Frontal cortex (tissue), 4 donors: ENCODE data around the gene CCDC93. TPM values are rescaled to one million over a fixed set of nuclear protein-coding genes. Genes with fewer than 3 reads are reported as not detected.
"Not testable (repeated sequence)": the region's sequence is repeated elsewhere in the genome, so short reads cannot be mapped to it uniquely, and the experiment has no call there.

Source experiments
- DNase-seq, 2 donors: peaks; one replicate each; pipeline ENCODE4 v3.0.0; 2012; ENCODE audit warnings: low spot score in 2 of 2
- FAIRE-seq: peaks from 2 replicates; lab custom pipeline; 2012; peaks lifted over from hg19 to GRCh38; lab: Jason Lieb, UNC
- small RNA-seq: library from RNA; depleted of rRNA; stranded (forward); fragments of <200 nt; gene quantifications from one replicate; pipeline ENCODE3, GENCODE V24; 2014
- total RNA-seq: library from RNA; depleted of rRNA; stranded (reverse); fragments of >200 nt; gene quantifications from one replicate; pipeline ENCODE4 v1.2.3, GENCODE V29; 2014
- donor health status: control.
- donor health status: control.
- donor health status: control.

Gene CCDC93
- total RNA-seq, 1 donor from 2014 or later, result 25.7 TPM

DNA sequence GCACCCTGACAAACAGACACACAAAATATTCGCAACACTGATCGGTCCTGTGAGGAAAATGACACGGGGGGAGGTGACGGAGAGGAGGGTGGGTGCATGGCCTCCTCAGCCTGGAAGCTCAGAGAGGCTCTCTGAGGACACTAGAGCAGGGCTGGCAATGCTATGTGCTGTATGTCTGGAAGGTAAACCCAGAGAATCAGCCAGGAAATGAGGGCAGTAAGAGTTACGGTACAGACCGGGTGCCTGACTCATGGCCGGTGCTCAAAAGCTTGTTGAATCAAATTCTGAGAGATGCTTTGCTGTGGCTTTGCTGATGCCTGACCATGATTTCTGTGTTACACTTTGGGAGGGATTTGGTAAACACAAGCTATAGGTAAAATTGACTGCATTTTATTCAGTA lies 81.9 kb downstream of the CCDC93 start:
- DNase-seq (no peak), FAIRE-seq (no peak)

DNA sequence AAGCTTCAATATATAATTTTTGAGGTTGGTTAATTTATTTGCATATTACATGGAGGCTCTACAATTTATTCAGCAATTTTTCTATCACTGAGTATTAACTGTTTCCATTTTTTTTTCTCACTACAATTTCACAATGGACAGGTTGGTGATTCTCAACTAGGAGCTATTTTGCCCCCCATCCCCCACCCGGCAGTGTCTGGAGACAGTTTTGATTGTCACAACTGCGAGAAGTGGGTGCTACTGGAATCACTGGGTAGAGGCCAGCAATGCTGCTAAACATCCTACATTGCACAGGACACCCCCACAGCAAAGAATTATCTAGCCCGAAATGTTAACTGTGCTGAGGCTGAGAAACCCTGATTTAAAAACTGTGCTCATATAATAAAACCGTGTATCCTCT lies 82.6 kb downstream of the CCDC93 start:
- FAIRE-seq (no peak), DNase-seq (no peak)

DNA sequence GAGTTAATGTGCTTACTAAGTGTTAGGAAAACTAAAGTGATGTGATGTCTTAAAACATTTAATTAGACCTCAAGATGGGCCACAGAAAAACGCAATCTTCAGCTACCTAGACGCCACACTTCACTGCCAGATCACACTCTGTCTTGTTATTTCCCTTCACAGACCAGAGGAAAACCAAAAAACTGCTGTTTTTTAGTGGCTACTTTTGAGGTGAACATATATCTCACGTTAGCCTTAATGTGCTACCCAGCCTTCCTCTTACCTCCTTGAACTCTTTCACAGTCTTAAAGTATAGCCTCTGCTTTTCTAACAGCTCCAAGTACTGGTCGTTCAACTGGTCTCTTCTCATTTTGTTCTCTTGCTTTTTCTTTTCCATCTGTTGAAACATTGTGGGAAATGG lies 83.1 kb downstream of the CCDC93 start:
- no peak for FAIRE-seq
- DNase-seq, result no peak

DNA sequence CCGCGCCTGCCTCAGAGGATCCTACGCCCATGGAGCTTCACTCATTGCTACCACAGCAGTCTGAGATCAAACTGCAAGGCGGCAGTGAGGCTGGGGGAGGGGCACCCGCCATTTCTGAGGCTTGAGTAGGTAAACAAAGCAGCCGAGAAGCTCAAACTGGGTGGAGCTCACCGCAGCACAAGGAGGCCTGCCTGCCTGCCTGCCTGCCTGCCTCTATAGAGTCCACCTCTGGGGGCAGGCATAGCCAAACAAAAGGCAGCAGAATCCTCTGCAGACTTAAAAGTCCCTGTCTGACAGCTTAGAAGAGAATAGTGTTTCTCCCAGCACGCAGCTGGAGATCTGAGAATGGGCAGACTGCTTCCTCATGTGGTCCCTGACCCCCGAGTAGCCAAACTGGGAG lies 90.4 kb downstream of the CCDC93 start:
- FAIRE-seq, DNase-seq: not testable (repeated sequence)

DNA sequence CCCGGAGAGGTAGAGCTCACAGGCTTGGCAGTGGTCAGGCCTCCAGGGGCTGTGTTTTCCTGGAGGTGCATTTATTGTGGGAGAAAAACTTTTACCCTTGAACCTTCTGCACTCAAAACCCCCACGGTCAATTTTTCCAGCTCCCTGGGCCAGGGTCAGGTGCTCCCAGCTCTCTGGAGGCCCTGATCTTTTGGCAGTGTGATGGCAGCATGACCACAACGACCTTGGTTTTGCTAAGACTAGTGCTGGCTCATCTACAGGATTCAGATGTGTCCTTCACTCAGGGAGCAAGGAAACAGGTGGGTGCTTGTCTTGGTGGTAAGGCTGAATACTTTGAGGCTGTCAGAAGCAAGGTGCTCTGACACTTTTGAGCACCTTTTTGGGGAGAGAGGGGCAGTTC lies 92.3 kb downstream of the CCDC93 start:
- no peak for DNase-seq
- no peak for FAIRE-seq

DNA sequence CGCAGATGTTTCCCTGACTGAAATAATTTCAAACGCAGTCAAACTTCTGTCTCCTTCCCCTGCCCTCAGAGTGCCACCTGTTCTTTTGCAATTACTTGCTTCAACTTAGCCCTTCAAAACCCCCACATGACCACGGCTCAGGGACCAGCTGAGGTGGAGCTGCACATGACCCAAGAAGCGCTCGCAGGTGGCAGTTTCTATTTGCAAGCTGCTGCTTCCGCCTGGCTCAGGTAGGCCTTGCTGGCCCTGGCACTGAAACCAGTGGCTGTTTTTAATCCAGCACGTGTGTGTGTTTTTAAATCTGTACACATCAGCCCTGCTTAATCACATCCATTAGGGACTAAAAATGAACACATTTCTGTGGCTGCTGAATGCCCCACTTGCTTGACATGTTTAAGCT lies 95.3 kb downstream of the CCDC93 start:
- FAIRE-seq (no peak), DNase-seq (no peak)

DNA sequence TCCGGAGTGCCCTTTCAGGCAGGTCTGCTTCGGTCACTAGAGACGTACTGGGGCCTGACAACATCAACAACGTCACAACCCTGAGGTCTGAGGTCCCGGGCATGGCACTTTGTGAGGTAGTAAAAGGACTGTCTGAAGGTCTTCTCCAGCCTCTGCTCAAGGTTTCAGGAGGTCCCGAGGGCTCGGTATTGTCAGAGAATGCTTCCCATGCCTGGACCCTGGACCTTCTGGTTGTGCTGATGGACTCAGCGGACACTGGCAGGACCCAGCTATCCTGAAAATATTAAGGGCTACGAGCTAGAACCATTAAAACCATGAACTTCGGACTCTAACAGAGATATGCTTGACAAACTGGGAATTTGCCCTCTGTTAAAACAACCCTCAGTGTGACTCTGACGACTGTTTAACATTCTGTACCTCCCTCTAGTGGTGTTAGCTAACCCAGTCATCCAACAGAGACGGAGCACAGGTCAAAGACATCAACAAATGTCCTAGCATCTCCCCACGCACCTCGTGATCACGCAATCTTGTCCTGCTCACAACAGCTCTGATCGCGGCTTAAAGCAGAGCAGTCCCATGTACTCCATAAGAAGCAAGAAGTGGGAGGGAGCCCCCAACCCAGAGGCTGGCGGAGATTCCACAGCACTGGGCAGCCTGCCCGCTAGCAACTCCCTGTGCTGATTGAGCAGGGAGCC lies 96.5 kb downstream of the CCDC93 start:
- DNase-seq (no peak), FAIRE-seq (no peak)

DNA sequence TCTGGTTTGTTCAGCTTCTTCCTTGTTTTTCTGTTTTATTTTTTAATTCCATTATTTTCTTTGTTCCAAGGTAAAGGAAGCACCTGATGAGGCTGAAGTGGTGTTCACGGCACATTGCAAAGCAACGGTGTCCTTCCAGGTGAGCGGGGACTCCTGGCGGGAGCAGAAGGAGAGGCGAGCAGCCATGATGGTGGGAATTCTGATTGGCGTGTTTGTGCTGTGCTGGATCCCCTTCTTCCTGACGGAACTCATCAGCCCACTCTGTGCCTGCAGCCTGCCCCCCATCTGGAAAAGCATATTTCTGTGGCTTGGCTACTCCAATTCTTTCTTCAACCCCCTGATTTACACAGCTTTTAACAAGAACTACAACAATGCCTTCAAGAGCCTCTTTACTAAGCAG lies 110.9 kb downstream of the CCDC93 start:
- no peak for FAIRE-seq

DNA sequence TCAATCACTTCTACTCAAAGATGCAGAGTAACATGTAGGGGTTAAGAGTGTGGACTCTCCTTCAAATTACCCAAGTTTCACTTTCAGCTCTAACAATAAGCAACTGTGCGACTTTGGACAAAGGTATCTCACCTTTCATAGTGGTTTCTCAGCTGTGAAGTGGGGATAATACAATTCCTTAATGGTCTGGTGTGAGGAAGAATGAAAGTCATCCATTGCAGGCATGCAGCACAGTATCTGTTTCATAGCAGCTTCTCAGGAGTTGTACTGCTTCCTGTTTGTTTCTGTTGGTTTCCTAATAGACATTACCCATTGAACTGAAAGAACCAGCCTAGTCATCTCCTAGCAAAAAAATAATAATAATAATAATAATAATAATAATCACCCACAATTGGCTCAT lies 125.0 kb downstream of the CCDC93 start:
- FAIRE-seq, result no peak

More for the DNA sequence above, 110.9 kb downstream of the CCDC93 start:
- DNase-seq, result no peak

DNA sequence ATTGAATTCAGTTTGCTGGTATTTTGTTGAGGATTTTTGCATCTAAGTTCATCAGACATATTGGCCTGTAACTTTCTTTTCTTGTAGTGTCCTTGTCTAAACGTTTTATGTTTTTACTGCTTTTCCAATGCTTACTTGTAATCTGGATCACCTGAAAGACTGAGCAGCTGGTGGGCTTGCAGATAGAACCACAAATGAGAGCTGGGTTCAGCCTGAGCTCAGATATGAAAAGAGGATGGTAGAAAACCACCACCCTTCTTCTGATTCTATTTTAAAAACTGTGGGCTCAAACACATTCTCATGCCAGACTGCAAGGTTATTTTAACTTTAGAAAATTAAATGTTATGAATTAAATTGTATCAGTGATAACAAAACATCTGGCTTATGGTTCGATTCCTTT lies 128.6 kb downstream of the CCDC93 start:
- FAIRE-seq, result no peak
- DNase-seq, result no peak

More for the DNA sequence above, 125.0 kb downstream of the CCDC93 start:
- DNase-seq, result no peak

DNA sequence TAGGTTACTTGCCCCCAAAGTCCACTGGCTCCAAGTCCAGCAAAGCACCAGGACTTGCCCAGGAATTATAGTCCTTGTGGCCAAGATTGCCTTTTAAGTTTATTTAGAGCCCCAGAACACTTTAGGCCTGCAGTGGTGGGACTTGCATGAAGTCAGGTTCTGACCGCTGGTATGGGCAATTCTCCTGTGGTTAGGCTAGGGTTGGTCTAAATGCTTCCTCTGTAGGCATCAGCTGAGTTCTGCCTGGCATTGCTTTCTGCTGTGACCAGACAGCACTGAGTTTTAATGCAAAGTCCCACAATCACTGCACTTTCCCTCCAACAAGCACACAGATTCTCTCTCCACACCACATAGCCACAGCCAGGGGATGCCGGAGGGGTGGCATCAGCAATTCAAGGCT lies 134.9 kb downstream of the CCDC93 start:
- FAIRE-seq, result no peak
- DNase-seq, result no peak

DNA sequence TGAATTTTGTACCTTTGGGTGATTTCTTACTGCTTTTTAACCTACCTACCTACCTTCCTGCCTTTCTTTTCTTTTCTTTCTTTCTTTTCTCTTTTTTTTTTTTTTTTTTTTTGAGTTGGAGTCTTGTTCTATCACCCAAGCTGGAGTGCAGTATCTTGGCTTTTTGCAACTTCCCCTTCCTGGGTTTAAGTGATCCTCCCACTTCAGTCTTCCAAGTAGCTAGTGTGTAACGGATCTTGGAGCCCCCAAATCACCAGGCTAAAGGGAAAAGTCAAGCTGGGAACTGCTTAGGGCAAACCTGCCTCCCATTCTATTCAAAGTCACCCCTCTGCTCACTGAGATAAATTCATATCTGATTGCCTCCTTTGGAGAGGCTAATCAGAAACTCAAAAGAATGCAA lies 138.1 kb downstream of the CCDC93 start:
- DNase-seq (no peak), FAIRE-seq (no peak)

Small RNA genes within 50 kb of the gene (small RNA-seq; reads per million reads assigned to genes)
- not detected for gene RN7SL111P

Other genes with a start within 250 kb of the CCDC93 start
- 79.5 TPM for gene DDX18, start 199.4 kb downstream of the CCDC93 start, total RNA-seq
- 28.1 TPM for gene INSIG2, start 74.4 kb upstream of the CCDC93 start, total RNA-seq